Measurements from ENCODE around the gene RAB3IL1.
"Not testable (repeated sequence)": the region's sequence is repeated elsewhere in the genome, so short reads cannot be mapped to it uniquely, and the experiment has no call there.

Gene RAB3IL1, protein sequence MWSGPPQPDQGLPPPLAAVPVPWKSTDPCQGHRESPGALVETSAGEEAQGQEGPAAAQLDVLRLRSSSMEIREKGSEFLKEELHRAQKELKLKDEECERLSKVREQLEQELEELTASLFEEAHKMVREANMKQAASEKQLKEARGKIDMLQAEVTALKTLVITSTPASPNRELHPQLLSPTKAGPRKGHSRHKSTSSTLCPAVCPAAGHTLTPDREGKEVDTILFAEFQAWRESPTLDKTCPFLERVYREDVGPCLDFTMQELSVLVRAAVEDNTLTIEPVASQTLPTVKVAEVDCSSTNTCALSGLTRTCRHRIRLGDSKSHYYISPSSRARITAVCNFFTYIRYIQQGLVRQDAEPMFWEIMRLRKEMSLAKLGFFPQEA

DNA sequence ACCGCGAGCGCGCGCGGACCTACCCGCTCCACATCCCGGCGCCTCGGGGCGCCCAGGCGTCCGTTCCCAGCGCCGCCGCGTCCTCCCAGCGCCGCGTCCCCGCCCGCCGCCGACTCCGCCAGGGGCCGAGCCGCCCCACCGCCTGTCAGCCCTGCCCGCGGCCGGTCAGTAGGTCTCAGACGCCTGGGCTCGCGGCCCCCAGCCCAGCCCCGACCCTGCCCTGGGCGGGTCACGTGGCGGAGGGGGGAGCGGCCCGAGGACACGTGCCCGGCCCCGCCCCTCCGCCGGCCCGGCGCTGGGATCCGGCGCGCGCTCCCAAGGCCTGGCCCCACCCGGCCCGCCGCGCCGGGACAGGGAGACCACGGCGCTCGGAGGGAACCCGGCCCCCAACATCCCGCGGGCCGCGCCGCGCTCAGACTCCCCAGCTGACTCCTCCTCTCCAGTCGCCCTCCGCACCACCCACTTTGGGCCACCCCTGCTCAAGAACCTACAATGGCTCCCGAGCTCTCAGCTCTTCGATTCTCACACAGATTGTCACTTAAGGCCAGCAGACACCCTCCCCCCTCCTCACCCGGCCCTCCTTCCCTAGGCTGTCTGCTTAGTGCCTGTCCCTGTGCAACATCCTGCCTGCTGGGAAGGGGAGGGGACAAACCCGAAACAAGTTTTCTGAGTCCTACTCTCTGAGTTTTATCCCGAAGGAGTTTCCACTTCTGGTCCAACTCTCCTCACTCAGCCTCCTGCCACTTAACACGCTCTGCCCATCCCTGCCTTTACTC lies at the start of gene RAB3IL1:
Gene RAB3IL1 (minus strand): TSS at position 233 of the 776 bp plus-strand sequence. CDS start 199 bp downstream, at position 34.
- TF ChIP-seq, protein P1, sequence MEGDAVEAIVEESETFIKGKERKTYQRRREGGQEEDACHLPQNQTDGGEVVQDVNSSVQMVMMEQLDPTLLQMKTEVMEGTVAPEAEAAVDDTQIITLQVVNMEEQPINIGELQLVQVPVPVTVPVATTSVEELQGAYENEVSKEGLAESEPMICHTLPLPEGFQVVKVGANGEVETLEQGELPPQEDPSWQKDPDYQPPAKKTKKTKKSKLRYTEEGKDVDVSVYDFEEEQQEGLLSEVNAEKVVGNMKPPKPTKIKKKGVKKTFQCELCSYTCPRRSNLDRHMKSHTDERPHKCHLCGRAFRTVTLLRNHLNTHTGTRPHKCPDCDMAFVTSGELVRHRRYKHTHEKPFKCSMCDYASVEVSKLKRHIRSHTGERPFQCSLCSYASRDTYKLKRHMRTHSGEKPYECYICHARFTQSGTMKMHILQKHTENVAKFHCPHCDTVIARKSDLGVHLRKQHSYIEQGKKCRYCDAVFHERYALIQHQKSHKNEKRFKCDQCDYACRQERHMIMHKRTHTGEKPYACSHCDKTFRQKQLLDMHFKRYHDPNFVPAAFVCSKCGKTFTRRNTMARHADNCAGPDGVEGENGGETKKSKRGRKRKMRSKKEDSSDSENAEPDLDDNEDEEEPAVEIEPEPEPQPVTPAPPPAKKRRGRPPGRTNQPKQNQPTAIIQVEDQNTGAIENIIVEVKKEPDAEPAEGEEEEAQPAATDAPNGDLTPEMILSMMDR (IDR thresholded peaks at IDR 0.05; ENCODE audit: borderline replicate concordance, control extremely low read depth, extremely low read depth, insufficient read depth, missing control alignments), result no peak
- DNase-seq (ENCODE audit: low spot score), result peak; percentile 47
- in situ Hi-C loops (cut with MboI; ENCODE audit: low sequenced_read_pairs, unreplicated experiment), result no loop called here

DNA sequence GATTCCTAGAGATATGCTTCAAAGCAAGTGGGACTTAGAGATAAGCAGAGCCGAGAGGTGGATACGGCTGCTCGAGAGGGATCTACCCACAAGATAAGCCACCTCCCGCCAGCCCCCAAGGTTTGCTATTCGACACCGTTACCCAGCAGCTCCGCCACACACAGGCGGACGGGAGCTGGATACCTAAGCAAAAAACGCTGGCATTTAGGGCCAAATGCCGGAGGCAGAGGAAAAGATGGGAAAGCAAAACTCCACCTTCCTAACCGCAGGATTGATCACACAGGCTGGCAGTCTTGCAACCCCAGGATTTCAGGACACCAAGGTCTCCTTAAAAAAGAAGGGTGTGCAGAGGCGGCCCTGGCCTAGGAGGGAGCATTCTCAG lies 49.4 kb upstream of the RAB3IL1 start:
- in situ Hi-C loops (cut with MboI; ENCODE audit: low sequenced_read_pairs, unreplicated experiment), result loop anchor here (10.0 kb wide), 1 partner anchor 108 kb away; no protein-coding TSS in a partner anchor
- DNase-seq (ENCODE audit: low spot score), result no peak
- TF ChIP-seq, protein P1 (IDR thresholded peaks at IDR 0.05; ENCODE audit: borderline replicate concordance, control extremely low read depth, extremely low read depth, insufficient read depth, missing control alignments), result no peak

DNA sequence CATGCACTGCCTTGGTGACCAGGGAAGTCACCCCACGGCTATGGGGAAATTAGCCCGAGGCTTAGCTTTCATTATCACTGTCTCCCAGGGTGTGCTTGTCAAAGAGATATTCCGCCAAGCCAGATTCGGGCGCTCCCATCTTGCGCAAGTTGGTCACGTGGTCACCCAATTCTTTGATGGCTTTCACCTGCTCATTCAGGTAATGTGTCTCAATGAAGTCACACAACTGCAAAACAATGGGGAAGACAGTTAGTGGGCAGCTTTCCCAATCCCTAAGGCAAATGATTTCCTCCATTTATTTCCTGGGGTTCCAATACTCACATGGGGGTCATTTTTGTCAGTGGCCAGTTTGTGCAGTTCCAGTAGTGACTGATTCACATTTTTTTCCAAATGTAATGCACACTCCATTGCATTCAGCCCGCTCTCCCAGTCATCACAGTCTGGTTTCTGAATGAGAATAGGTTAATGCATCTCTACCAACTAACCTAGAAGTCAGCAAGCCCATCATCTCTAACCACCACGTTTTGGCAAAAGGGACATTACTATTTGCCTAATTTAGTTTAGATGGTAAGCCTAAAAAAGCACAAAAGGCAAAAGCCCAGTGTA lies 47.4 kb upstream of the RAB3IL1 start:
- DNase-seq (ENCODE audit: low spot score), result not testable (repeated sequence)
- in situ Hi-C loops (cut with MboI; ENCODE audit: low sequenced_read_pairs, unreplicated experiment), result loop anchor here (10.0 kb wide), 1 partner anchor 110 kb away; no protein-coding TSS in a partner anchor

DNA sequence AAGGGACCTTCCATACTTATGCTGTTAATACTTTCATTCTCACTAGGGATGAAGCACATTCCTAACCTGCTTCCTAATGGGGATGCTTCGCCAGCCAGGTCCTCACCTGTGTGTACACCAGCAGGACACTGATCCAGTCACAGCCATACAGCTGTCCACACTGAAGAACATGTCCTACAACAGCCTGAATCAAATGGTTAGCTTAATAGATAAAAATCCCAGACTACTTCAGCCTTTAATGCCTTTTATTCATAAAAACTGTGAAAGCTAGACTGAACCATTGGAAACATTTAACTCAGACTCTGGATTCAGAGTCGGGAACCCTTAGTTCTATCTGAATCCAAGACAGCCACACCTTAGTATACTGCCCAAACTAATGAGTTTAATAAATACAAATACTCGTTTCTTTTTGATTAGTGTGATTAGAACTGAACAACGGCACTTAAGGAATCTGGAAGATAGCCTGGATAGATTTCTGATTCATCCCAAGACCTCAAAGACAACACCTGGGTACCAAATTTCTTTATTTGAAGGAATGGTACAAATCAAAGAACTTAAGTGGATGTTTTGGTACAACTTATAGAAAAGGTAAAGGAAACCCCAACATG lies 46.8 kb upstream of the RAB3IL1 start:
- DNase-seq (ENCODE audit: low spot score), result no peak
- in situ Hi-C loops (cut with MboI; ENCODE audit: low sequenced_read_pairs, unreplicated experiment), result loop anchor here (10.0 kb wide), 1 partner anchor 111 kb away; no protein-coding TSS in a partner anchor
- TF ChIP-seq, protein P1 (IDR thresholded peaks at IDR 0.05; ENCODE audit: borderline replicate concordance, control extremely low read depth, extremely low read depth, insufficient read depth, missing control alignments), result no peak

DNA sequence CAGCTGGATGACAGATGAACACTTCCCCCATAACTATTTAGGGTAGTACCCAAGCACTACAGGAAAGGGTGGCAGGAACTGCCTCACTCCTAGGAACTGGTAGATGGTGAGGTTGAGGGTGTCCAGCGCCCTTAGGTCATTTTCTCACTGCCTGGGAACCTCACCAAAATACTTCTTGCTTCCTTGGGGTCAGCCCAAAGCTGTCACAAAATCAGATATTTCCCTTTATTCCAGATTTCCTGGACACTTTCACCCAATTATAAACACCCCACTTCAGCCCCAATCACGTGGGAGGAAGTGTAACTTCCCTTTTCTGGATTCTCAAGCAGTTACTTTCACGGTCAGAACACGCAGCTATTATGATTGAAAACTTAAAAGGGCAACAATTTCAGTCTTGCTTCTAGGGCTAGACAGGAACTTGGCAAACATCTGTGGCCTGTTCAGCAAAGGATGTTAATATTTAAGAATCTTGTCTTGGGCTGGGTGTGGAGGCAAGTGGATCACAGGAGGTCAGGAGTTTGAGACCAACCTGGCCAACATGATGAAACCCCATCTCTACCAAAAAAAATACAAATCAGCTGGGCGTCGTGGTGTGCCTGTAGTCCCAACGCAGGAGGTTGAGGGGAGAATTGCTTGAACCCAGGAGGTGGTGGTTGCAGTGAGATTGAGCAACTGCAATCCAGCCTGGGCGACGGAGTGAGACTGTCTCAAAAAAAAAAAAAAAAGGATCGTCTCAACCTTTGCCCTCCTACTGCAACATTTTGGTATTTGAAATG lies 46.1 kb upstream of the RAB3IL1 start:
- in situ Hi-C loops (cut with MboI; ENCODE audit: low sequenced_read_pairs, unreplicated experiment), result loop anchor here (10.0 kb wide), 1 partner anchor 111 kb away; no protein-coding TSS in a partner anchor
- TF ChIP-seq, protein P1 (IDR thresholded peaks at IDR 0.05; ENCODE audit: borderline replicate concordance, control extremely low read depth, extremely low read depth, insufficient read depth, missing control alignments), result no peak
- DNase-seq (ENCODE audit: low spot score), result no peak

DNA sequence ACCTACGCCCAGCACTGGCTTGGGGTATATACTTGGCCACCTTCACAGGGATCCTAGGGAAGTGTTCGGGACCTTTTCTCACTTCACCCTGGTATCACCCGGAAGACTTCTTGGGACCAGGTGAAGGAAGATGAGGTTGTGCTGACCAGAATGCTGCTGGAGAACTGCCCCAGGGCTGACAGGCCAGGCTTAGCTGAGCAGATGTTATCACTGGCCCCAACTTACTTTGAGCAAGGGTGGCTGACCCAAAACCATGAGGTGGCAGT lies 45.6 kb upstream of the RAB3IL1 start:
- no peak for DNase-seq (ENCODE audit: low spot score)
- in situ Hi-C loops (cut with MboI; ENCODE audit: low sequenced_read_pairs, unreplicated experiment), result loop anchor here (10.0 kb wide), 1 partner anchor 112 kb away; no protein-coding TSS in a partner anchor
- TF ChIP-seq, protein P1 (IDR thresholded peaks at IDR 0.05; ENCODE audit: borderline replicate concordance, control extremely low read depth, extremely low read depth, insufficient read depth, missing control alignments), result no peak
